ENCODE results near the gene PAPSS2. TPM values are rescaled to one million over a fixed set of nuclear protein-coding genes. Genes with fewer than 3 reads are reported as not detected.

Gene PAPSS2
- total RNA-seq, 2 donors from 2014 or later: 16.9 to 17.5 TPM

DNA sequence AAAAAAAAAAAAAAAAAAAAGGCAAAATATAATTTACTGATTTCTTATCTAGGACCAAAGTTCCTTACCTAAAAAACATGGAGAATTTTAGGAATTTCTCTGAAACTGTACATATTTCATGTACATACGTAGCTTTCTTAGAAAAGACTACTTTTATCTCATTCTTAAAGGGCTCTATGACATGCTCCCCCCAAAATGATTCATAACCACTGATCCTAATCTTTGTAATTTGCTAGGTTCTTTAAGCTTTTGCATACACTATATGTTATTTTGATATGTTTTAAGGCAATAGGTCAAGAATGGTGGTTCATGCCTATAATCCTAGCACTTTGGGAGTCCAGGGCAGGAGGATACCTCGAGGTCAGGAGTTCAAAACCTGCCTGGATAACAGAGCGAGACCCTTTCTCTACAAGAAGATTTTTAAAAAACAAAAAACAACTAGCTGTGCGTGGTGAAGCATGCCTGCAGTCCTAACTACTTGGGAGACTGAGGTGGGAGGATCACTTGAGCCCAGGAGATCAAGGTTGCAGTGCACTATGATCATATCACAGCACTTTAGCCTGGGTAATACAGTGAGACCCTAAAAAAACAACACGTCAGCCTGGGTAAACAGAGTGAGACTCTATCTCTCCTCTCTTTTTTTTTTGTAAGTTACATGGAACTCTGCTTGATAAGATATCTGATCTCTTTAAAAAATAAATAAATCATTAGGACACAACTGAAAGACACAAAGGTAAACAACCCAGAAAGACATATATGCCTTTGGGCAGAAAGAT lies 103.6 kb downstream of the PAPSS2 start:
- TF ChIP-seq, protein P1, sequence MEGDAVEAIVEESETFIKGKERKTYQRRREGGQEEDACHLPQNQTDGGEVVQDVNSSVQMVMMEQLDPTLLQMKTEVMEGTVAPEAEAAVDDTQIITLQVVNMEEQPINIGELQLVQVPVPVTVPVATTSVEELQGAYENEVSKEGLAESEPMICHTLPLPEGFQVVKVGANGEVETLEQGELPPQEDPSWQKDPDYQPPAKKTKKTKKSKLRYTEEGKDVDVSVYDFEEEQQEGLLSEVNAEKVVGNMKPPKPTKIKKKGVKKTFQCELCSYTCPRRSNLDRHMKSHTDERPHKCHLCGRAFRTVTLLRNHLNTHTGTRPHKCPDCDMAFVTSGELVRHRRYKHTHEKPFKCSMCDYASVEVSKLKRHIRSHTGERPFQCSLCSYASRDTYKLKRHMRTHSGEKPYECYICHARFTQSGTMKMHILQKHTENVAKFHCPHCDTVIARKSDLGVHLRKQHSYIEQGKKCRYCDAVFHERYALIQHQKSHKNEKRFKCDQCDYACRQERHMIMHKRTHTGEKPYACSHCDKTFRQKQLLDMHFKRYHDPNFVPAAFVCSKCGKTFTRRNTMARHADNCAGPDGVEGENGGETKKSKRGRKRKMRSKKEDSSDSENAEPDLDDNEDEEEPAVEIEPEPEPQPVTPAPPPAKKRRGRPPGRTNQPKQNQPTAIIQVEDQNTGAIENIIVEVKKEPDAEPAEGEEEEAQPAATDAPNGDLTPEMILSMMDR (IDR thresholded peaks at IDR 0.05): no peak
- no peak for TF ChIP-seq POLR2A (IDR thresholded peaks at IDR 0.05)
- no peak overlapping the region for H3K4me3 ChIP-seq
- no peak for ATAC-seq
- no peak overlapping the region for H3K27ac ChIP-seq
- peaks cover 0 to 6% of the 10 kb centered on the region in 2 donors for H3K36me3 ChIP-seq (replicated peaks in 1 of 2; ENCODE audit: insufficient read depth in 1 of 2, low read depth in 2 of 2)
- 78 to 83% methylated on average over 5 of the region's 5 CpGs for WGBS, 2 donors
- no peaks in the 10 kb centered on the region for H3K27me3 ChIP-seq
- H3K4me1 ChIP-seq: peaks cover 18% of the 10 kb centered on the region
- no peaks in the 10 kb centered on the region for H3K9me3 ChIP-seq
- no peak for DNase-seq
- intact Hi-C loops (cut with DNase I): no loop called here

DNA sequence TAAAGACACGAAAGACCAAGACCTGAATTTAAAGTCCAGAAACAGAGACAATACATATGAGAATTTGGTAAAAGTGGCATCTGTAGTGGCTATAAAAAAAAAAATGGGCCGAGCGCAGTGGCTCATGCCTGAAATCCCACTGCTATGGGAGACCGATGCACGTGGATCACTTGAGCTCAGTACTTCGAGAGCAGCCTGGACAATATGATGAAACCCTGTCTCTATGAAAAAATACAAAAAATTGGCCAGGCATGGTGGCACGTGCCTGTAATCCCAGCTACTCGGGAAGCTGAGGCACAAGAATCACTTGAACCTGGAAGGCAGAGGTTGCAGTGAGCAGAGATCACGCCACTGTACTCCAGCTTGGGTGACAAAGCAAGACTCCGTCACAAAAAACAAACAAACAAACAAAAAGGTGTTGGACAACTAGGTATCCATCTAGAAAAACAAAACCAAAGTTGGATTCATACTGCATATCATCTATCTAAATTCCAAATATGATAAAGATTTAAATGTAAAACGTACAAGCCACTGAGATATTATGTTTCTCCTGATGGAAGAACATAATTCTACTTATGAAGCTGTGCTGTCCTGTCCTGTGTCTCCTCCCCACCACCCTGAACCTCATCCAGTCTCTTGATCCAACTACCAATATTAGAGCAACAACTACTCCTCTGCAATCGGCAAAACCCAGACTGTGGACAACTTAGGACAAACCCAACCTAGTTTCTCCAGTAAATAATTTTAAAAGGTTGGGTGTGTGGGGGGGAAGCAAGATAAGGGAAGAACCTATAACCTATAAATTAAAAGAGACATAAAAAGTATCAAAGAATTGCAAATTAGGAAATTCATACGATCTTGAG lies 104.6 kb downstream of the PAPSS2 start:
- H3K4me3 ChIP-seq: no peak overlapping the region
- TF ChIP-seq POLR2A (IDR thresholded peaks at IDR 0.05): no peak
- TF ChIP-seq, protein P1 (IDR thresholded peaks at IDR 0.05): no peak
- 90 to 93% methylated on average over 13 of the region's 13 CpGs for WGBS, 2 donors
- DNase-seq (no peak), ATAC-seq (no peak)
- H3K27ac ChIP-seq: no peak overlapping the region
- H3K4me1 ChIP-seq: peaks cover 18% of the 10 kb centered on the region
- H3K9me3 ChIP-seq: no peaks in the 10 kb centered on the region
- no peaks in the 10 kb centered on the region for H3K27me3 ChIP-seq
- intact Hi-C loops (cut with DNase I): no loop called here
- peaks cover 0 to 6% of the 10 kb centered on the region in 2 donors for H3K36me3 ChIP-seq (replicated peaks in 1 of 2; ENCODE audit: insufficient read depth in 1 of 2, low read depth in 2 of 2)

DNA sequence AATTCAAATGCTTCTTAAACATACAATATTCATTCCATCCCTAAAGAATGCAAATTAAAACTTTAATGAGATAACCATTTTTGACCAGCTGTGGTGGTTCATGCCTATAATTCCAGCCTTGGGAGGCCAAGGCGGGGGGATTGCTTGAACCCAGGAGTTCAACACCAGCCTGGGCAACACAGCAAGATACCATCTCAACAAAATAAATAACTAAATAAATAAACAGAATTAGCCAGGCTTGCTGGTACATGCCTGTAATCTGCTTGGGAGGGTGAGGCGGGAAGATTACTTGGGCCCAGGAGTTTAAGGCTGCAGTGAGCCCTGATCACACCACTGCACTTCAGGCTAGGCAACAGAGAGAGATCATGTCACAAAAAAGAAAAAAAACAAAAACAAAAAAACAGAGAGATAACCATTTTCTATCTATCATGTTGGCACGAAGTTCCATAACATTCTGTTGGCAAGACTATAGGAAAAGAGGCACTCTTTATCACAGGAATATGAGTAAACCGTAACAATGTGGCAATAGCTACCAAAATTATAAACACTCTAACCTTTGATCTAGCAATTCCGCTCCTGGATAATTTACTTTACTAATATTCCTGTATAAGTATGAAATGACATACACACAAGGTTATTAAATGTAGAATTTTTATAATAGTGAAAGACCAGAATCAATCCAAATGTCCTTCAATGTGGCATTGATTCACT lies 106.1 kb downstream of the PAPSS2 start:
- ATAC-seq (no peak), DNase-seq (no peak)
- WGBS, 2 donors: 91 to 95% methylated on average over 5 of the region's 5 CpGs
- Histone ChIP-seq H3K4me1 (peaks cover 18% of the 10 kb centered on the region), H3K36me3 (replicated peaks in 1 of 2; ENCODE audit: insufficient read depth in 1 of 2, low read depth in 2 of 2) (peaks cover 0 to 6% of the 10 kb centered on the region in 2 donors), H3K9me3 (no peaks in the 10 kb centered on the region), H3K27me3 (no peaks in the 10 kb centered on the region), H3K4me3 (no peak overlapping the region), H3K27ac (no peak overlapping the region)
- intact Hi-C loops (cut with DNase I): no loop called here
- no peak for TF ChIP-seq POLR2A (IDR thresholded peaks at IDR 0.05)

DNA sequence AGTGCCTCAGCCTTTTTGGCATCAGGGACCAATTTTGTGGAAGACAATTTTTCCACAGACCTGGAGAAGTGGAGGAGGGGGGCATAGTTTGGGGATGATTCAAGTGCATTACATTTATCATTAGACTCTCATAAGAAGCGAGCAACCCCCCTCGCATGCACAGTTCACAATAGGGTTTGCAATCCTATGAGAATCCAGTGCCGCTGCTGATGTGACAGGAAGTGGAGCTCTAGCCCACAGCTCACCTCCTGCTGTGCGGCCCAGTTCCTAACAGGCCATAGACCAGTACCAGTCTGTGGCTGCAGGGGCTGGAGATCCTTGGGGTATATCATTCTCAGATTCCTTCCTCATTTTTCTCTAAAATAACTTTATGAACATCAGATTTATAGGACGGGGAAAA lies 107.6 kb downstream of the PAPSS2 start:
- DNase-seq (no peak), ATAC-seq (no peak)
- no peak for TF ChIP-seq POLR2A (IDR thresholded peaks at IDR 0.05)
- TF ChIP-seq, protein P1 (IDR thresholded peaks at IDR 0.05): no peak
- no peak overlapping the region for H3K27ac ChIP-seq
- peaks cover 0 to 6% of the 10 kb centered on the region in 2 donors for H3K36me3 ChIP-seq (replicated peaks in 1 of 2; ENCODE audit: insufficient read depth in 1 of 2, low read depth in 2 of 2)
- no peaks in the 10 kb centered on the region for H3K9me3 ChIP-seq
- H3K4me1 ChIP-seq: peaks cover 11% of the 10 kb centered on the region
- no peaks in the 10 kb centered on the region for H3K27me3 ChIP-seq
- 92 to 100% methylated on average over 5 of the region's 5 CpGs for WGBS, 2 donors
- intact Hi-C loops (cut with DNase I): no loop called here
- no peak overlapping the region for H3K4me3 ChIP-seq

All from body of pancreas (tissue), 4 donors.